Vagina (tissue), 2 donors: ENCODE results near the gene ALK. TPM values are rescaled to one million over a fixed set of nuclear protein-coding genes. Genes with fewer than 3 reads are reported as not detected.

Experiments used
- DNase-seq, 2 donors: peaks; one replicate each; pipeline ENCODE4 v3.0.0-alpha.2; 2017; ENCODE audit errors: extremely low spot score in 2 of 2
- H3K27ac ChIP-seq: fragments of 200-600 bp; sonication (generic); one replicate; pipeline ENCODE4 v1.5.1; 2019
- H3K27me3 ChIP-seq: fragments of 200-600 bp; sonication (generic); one replicate; pipeline ENCODE4 v1.5.1; 2019
- H3K36me3 ChIP-seq, 2 donors: fragments of 200-600 bp; sonication (generic); one replicate each; pipeline ENCODE4 v1.5.1; 2017 to 2019
- H3K4me1 ChIP-seq: fragments of 200-600 bp; sonication (generic); one replicate; pipeline ENCODE4 v1.5.1; 2019
- H3K4me3 ChIP-seq, 2 donors: fragments of 200-600 bp; sonication (generic); 1 replicate in 1 of 2; 2 replicates in 1 of 2; pipeline ENCODE4 v1.5.1; 2016 to 2019
- H3K9me3 ChIP-seq: fragments of 200-600 bp; sonication (generic); one replicate; pipeline ENCODE4 v1.5.1; 2019
- CTCF ChIP-seq, 3 experiments: fragments of 450-650 bp in 2 of 3; fragments of 200-600 bp in 1 of 3; sonication (generic) in 1 of 3; IDR thresholded peaks; one replicate each; pipeline ENCODE4 v1.5.1; 2017 to 2019; ENCODE audit warnings: antibody characterized with exemption in 3 of 3, mild to moderate bottlenecking in 2 of 3, moderate library complexity in 2 of 3
- POLR2A ChIP-seq, 2 donors: fragments of 450-650 bp; IDR thresholded peaks; one replicate each; pipeline ENCODE4 v1.6.1; 2017; ENCODE audit warnings: antibody characterized with exemption in 2 of 2, mild to moderate bottlenecking in 2 of 2, moderate library complexity in 2 of 2
- POLR2AphosphoS5 ChIP-seq, 2 donors: sonication (generic); formaldehyde crosslinking; IDR thresholded peaks; one replicate each; pipeline ENCODE4 v1.9.0; 2017; ENCODE audit warnings: antibody characterized with exemption in 2 of 2, mild to moderate bottlenecking in 2 of 2, low read depth in 1 of 2; ENCODE audit not compliant: insufficient read depth in 1 of 2
- intact Hi-C: fragments of 100-400 bp; cut with DNase I; formaldehyde crosslinking; loops from one replicate; pipeline ENCODE4 v1.15.1; 2023
- total RNA-seq: library from RNA; depleted of rRNA; stranded (reverse); fragments of >200 nt; gene quantifications from one replicate; pipeline ENCODE4 v1.2.3, GENCODE V29; 2016

Gene ALK
- total RNA-seq, 1 donor from 2014 or later = 0.74 TPM

- no peaks in the 10 kb centered on the region for H3K9me3 ChIP-seq
- H3K36me3 ChIP-seq = no peaks in the 10 kb centered on the region
- no peak for TF ChIP-seq POLR2AphosphoS5 (IDR thresholded peaks at IDR 0.05; ENCODE audit: insufficient read depth in 1 of 2, low read depth in 1 of 2)
- no peak for TF ChIP-seq POLR2A (IDR thresholded peaks at IDR 0.05)
- TF ChIP-seq CTCF (IDR thresholded peaks at IDR 0.05) = no peak
- no peak overlapping the region for H3K27ac ChIP-seq
- no peak for DNase-seq
- H3K27me3 ChIP-seq = no peaks in the 10 kb centered on the region
- intact Hi-C loops = no loop called here
- no peaks in the 10 kb centered on the region for H3K4me1 ChIP-seq
- H3K4me3 ChIP-seq = no peak overlapping the region
Measured at GRCh38 chr2:29482867-29483266, 438.5 kb downstream of the ALK start.

- no peaks in the 10 kb centered on the region for H3K36me3 ChIP-seq
- H3K9me3 ChIP-seq = no peaks in the 10 kb centered on the region
- H3K27ac ChIP-seq = no peak overlapping the region
- H3K27me3 ChIP-seq = no peaks in the 10 kb centered on the region
- no peak overlapping the region for H3K4me3 ChIP-seq
- TF ChIP-seq POLR2AphosphoS5 (IDR thresholded peaks at IDR 0.05; ENCODE audit: insufficient read depth in 1 of 2, low read depth in 1 of 2) (no peak), CTCF (IDR thresholded peaks at IDR 0.05) (no peak), POLR2A (IDR thresholded peaks at IDR 0.05) (no peak)
- H3K4me1 ChIP-seq = no peaks in the 10 kb centered on the region
- intact Hi-C loops = no loop called here
- DNase-seq = no peak
Measured at GRCh38 chr2:29482348-29482747, 439.0 kb downstream of the ALK start.

- H3K36me3 ChIP-seq = no peaks in the 10 kb centered on the region
- no peak for TF ChIP-seq POLR2AphosphoS5 (IDR thresholded peaks at IDR 0.05; ENCODE audit: insufficient read depth in 1 of 2, low read depth in 1 of 2)
- no peaks in the 10 kb centered on the region for H3K4me1 ChIP-seq
- H3K27me3 ChIP-seq = no peaks in the 10 kb centered on the region
- no peak overlapping the region for H3K27ac ChIP-seq
- H3K4me3 ChIP-seq = no peak overlapping the region
- intact Hi-C loops = no loop called here
- H3K9me3 ChIP-seq = no peaks in the 10 kb centered on the region
- no peak for DNase-seq
Measured at GRCh38 chr2:29481313-29481712, 440.1 kb downstream of the ALK start.

- no peak for DNase-seq
- no peaks in the 10 kb centered on the region for H3K27me3 ChIP-seq
- H3K9me3 ChIP-seq = no peaks in the 10 kb centered on the region
- H3K36me3 ChIP-seq = no peaks in the 10 kb centered on the region
- H3K27ac ChIP-seq = no peak overlapping the region
- no peak for TF ChIP-seq POLR2A (IDR thresholded peaks at IDR 0.05)
- no peak for TF ChIP-seq POLR2AphosphoS5 (IDR thresholded peaks at IDR 0.05; ENCODE audit: insufficient read depth in 1 of 2, low read depth in 1 of 2)
- no peak for TF ChIP-seq CTCF (IDR thresholded peaks at IDR 0.05)
- no peak overlapping the region for H3K4me3 ChIP-seq
- intact Hi-C loops = no loop called here
- no peaks in the 10 kb centered on the region for H3K4me1 ChIP-seq
Measured at GRCh38 chr2:29480426-29480825, 441.0 kb downstream of the ALK start.

- Histone ChIP-seq H3K27me3 (no peaks in the 10 kb centered on the region), H3K9me3 (no peaks in the 10 kb centered on the region), H3K36me3 (no peaks in the 10 kb centered on the region), H3K4me1 (no peaks in the 10 kb centered on the region), H3K4me3 (no peak overlapping the region), H3K27ac (no peak overlapping the region)
- TF ChIP-seq POLR2A (IDR thresholded peaks at IDR 0.05) (no peak), POLR2AphosphoS5 (IDR thresholded peaks at IDR 0.05; ENCODE audit: insufficient read depth in 1 of 2, low read depth in 1 of 2) (no peak), CTCF (IDR thresholded peaks at IDR 0.05) (no peak)
- DNase-seq = no peak
- intact Hi-C loops = no loop called here
Measured at GRCh38 chr2:29479401-29479800, 442.0 kb downstream of the ALK start.

- Histone ChIP-seq H3K27ac (no peak overlapping the region), H3K4me1 (no peaks in the 10 kb centered on the region), H3K4me3 (no peak overlapping the region), H3K27me3 (no peaks in the 10 kb centered on the region), H3K36me3 (no peaks in the 10 kb centered on the region), H3K9me3 (no peaks in the 10 kb centered on the region)
- intact Hi-C loops = no loop called here
- no peak for DNase-seq
- TF ChIP-seq CTCF (IDR thresholded peaks at IDR 0.05) = no peak
- TF ChIP-seq POLR2A (IDR thresholded peaks at IDR 0.05) = no peak
- TF ChIP-seq POLR2AphosphoS5 (IDR thresholded peaks at IDR 0.05; ENCODE audit: insufficient read depth in 1 of 2, low read depth in 1 of 2) = no peak
Measured at GRCh38 chr2:29478641-29479040, 442.7 kb downstream of the ALK start.
